A204.1 (cell line): ENCODE measurements around the gene LYRM4.

Source experiments
- FAIRE-seq: peaks from 2 replicates; lab custom pipeline; 2012; peaks lifted over from hg19 to GRCh38; lab: Jason Lieb, UNC

LYRM4 gene

DNA sequence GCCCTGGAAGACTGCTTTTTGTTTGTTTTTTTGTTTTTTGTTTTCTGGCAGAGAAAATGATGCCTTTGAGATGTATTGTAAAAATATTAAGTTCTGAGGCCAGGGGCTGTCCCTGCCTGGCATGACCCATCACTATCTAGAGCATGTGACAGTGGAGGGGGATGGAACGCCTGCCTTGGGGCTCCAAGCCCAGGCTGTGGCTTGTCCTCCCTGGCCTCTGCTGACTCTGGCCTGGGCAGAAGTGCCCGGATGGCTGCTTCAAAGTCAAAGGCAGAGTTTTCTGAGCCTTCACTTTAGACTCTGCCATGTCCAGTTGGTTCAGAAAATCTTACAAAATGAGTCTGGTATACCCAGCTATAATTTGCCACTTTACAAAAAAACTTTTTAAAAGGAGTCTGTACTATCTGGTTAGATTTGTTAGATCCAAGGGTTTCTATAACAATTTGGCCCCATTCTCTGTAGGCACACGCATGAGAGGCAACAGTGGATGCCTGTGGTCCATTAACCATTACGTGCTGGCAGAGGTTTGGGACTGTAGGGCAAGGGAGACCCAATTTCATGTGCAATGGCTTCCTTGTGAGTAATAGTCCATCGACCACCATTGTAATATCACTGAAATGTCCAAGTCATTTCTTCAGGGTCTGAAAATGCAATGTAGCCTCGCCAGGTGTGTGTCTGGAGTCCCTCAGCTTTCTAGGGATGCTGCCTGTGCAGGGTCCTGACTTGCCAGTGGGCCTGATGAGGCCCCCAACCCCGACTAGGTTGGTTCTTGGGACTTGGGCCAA, 167.3 kb downstream of the LYRM4 start:
- FAIRE-seq, result no peak

DNA sequence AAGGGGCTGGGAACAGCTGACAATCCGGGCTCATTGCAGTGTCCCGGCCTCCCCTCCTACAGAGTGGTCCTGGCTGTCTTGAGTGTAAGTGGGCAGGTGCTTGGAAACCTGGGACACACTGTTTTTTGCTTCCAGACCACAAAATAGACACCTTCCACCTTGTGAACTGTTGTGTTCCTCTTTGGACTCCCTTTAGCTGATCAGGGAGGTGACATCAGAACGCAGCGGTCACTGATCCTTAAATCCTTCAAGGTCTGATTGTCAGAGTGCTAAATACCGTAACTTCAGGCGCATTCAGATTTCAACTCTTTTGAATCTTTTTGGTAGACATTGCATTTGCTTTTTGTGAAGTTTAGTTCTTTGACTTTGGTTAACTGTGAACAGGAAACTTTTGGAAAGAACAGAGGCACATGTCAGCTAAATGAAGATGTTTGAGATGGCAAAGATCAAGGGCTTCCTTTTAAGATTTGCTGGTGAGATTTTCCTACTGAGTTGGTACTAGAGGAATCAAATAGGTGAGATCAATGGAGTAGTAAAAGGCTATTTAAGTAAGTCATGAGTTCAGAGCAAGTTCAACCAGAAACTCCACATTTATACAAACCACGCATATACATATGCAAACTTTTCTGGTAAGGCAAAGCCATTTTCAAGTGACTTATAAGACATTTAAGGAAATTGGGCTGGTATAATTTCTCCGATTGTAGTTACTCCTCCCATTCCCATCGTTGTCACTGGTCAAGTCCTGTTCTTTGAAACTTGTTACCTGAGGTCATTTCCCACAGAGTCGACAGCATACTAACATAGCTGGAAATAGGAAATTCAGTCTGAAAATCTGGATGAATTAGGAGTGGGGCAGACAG, 169.3 kb downstream of the LYRM4 start:
- no peak for FAIRE-seq

DNA sequence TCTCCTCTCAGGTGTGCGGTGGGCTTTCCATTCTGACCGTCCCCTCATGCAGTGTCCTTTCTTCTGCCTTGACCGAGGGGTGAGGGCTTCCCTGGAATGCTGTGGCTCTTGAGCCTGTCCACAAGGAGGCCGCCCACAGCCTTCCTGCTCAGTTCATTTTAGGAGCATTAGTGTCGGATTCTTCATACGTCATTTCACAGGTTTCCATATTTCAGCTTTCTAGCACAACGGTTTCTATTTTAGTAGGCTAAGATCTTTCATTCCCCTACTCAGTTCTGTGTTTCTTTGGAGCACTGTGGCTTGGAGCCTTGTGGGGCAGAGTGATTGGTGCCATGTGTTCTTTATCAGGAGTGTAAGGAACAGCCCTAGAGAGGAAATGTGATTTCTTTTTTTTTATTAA, 170.1 kb downstream of the LYRM4 start:
- FAIRE-seq, result no peak

DNA sequence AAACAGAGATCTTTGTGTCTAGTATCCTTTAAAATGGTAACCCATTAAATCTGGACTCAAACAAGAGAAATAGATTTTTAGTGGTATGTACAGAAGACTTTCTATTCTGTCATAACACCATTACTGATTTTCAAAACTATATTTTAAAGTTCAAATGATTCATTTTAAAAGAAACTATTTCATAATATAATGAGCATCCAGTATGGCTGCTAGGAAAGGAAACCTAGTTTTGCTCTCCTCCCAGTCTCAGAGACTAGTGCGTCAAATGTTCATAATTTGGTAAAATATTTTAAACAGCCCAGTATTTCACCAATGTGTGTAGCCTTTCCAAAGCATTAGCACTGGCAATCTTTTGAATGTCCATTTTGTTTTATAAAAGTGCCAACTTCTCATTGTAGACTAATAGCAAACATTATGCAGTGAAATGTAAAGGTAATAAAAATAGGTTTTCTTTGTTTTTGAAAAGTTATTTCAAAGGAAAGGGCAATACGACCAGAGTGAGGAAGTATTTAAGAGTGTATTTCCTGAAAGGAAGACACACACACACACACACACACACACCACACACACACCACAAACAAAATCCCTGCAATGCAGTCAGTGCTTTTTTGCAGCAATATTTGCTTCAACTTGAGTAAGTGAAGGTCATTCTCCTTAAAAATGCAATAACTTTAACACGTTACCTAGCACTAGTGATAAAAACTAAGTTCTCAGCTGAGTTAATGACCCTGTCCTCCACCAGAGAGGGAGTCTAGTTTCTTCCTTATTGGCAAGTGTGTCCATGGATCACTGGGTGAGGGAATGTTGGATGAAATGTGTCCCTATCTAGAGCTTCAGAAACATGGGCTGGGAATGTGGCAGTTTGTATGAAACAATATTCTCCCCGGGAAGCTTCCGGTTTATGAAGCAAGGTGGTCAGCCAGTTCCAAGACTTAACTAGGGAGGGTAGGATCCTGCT, 171.0 kb downstream of the LYRM4 start:
- no peak for FAIRE-seq

DNA sequence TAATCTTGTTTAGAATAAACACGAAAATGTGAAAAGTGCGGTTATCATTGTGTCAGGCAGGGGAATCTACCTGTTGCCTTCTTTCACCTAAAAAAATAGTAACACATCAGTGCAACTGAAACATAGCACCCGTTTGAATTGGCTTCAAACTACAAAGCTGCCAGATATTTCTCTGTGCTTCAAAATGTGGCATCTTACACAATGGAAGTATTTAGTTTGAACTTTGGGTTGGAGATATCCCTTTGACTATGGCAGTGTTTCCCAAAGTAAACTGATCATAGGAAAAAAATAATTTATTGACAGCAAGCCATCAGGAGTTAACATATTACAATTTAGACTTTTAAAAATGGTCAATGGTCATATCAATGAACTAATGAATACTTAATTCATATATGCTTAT, 172.0 kb downstream of the LYRM4 start:
- no peak for FAIRE-seq

DNA sequence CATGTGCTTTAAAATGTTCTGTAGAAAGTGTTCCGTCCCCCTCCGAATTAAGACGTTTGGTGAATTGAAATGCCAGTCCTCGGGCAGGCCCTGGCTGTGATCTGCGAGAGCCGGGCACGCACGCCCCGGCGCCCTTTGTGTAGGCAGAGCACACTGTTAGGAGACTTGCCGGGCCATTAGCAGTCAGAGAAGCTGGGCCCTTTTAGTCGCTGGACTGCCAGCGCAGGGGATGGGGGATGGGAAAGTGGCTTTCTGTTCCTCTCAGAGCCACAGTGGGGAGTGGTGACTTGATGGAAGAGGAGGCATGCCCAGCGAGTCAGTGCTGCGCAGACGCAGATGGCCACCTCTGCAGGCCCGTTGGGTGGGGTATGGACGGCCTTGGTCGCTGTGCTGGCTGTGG, 173.4 kb downstream of the LYRM4 start:
- no peak for FAIRE-seq

DNA sequence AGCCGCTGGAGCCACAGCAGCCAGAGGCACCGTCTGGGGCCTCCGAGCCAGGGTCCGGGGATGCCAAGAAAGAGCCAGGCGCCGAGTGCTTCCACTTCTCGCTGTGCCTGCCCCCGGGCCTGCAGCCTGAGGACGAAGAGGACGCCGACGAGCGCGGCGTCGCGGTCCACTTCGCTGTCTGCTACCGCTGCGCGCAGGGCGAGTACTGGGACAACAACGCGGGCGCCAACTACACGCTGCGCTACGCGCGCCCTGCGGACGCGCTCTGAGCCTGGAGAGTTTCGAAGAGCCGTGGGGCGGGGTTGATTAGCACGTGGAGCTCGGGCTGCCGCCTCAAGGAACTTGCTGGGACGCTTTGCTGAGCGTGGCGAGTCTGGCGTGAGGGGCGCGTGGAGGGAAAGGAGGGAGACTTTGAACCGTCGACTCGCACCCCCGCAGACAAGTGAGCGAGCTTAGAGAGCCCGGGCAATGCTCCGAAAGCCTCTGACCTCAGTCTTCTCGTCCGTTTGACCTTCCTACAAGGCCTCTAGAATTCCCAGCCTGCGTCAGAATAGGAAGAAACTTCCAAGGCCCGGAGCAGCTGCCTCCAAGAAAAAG, 174.4 kb downstream of the LYRM4 start:
- no peak for FAIRE-seq

DNA sequence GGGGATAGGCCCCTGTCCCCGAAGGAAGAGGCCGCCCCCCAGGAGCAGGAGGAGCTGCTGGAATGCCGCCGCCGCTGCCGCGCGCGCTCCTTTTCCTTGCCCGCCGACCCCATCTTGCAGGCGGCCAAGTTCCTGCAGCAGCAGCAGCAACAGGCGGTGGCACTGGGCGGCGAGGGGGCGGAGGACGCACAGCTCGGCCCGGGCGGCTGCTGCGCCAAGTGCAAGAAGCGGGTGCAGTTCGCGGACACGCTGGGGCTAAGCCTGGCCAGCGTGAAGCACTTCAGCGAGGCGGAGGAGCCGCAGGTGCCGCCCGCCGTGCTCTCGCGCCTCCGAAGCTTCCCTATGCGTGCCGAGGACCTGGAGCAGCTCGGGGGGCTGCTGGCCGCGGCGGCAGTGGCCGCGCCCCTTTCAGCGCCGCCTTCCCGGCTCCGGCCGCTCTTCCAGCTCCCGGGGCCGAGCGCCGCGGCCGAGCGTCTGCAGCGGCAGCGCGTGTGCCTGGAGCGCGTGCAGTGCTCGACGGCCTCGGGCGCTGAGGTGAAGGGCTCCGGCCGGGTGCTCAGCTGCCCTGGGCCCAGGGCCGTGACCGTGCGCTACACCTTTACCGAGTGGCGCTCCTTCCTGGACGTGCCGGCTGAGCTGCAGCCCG, 175.0 kb downstream of the LYRM4 start:
- no peak for FAIRE-seq

DNA sequence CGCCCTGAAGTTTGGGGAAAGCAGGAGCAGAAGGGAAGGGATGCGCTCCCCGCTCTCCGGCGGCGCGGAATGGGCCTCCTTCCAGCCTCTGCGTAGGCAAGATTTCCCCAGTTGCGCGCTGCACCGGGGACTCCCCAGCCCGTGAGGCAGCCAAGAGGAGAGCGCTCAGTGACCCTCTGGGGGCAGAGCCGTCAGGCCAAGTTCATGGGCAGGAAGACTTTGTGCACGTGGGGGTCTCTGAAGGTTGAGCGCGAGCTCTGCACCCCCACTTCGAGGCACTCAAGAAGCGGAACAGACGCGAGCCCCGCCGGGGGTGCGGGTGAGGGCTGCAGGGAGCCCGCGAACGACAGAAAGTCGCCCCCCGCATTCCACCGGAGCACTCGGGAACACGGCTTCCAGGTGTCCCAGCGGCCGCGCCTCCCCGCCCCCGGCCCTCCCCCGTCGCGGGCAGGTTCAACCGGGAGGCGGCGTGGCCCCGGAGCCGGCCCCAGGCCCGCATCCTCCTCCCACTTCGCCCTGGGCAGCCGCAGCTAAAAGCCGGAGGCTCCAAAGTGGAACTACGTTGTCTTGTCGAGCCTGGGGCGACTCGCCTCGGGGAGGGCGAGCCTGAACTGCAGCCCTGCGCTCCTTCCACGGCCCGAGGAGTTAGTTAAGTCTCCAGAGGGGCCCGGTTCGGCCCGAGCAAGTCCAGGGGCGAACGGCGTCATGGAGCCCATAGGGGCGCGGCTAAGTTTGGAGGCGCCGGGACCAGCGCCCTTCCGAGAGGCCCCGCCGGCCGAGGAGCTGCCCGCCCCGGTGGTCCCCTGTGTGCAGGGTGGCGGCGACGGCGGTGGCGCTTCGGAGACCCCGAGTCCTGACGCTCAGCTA, 175.7 kb downstream of the LYRM4 start, which contains the start of gene PPP1R3G:
Gene PPP1R3G, plus strand, starts transcription at position 561 of the 867 bp plus-strand sequence. Its CDS starts 145 bp downstream, at position 706.
- FAIRE-seq, result no peak

DNA sequence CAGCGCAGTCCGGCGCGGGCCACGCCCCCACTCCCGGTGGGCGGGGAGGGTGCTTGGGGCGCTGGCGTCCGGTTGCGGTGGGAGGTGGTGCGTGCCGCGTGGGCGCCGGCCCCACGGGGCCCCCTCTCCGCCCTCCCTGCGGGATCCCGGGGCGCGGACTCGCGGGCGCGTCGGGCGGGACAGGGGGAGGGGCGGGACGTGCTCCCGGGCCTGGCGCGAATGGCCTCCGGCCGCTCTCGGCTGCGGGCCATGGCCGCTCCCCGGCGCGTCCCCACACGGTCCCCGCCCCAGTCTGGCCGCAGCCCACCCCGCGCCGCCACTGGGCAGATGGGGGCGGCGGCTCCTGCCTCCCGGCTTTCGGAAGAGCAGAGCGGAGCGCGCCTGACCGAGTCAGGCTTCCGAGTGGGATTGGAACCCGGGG, 176.4 kb downstream of the LYRM4 start:
- FAIRE-seq, result no peak

DNA sequence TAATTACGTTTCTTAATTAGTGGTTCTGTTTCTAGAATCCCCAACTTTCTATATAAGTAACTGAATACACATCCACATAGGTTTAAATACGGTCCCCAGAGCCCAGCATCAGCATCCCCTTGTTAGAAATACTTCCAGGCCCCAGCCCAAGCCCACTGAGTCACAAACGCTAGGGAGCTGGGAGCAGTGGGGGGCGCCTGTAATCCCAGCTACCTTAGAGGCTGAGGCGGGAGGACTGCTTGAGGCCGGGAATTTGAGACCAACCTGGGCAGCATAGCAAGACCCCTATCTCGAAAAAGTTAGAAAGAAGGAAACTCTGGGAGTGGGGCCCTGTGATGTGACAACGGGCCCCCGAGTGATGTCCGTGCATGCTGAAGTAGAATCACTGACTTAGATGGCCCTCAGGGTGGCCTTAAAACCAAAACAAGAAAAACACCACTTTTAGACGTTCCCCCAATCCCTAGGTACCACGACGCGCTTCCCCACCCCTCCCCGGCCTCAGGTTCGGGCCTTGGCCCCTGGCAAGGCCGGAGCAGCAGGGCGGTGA, 176.9 kb downstream of the LYRM4 start:
- FAIRE-seq, result no peak

DNA sequence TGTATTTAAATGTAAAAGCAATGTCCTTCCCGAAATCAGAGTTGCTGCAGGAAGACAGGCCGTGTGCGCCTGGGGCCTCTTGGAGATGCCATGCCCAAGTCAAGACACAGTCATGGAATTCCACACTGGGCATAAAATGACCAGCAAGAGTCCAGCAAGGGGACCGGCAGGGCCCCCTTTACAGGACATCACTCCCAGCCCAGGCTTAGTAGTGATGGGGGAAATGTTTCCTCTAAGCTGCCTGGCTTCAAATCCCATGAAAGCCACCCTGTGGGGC, 177.5 kb downstream of the LYRM4 start:
- no peak for FAIRE-seq

DNA sequence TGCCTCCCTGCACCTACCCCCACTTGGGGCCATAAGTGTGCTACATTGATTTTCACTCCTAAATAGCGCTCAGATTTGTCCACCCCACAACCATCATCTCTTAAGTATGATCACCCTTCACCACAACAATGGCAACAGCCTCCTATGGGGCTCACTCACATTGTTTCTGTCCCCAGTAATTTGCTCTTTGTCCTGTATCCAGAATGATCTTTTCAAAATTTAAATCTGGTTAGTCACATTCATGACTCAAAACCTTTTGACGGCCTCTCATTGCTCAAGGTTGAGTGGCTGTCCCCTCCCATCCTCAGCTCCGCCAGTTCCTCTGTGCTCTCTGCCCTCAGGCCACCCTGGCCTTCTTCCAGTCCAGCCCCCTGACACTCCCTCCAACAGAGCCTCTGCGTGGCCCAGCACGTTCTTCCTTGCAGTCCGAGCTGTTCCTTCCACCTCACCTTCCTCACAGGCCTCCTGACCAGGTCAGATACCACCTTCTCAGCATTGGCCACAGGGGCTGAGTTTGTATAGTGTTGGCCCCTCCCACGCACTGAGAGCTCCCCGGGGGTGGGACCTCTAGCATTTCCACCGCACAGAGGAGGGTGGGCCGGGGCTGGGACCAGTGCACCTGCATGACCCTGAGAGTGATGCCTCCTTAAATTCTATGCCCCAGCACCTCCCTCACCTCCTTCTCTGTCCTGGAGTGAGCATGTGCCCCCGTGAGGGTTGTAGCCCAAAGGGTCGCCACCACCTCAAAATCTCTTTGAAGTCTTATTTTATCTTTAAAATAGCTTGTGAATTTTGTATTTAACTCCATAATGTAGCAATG, 178.1 kb downstream of the LYRM4 start:
- no peak for FAIRE-seq

DNA sequence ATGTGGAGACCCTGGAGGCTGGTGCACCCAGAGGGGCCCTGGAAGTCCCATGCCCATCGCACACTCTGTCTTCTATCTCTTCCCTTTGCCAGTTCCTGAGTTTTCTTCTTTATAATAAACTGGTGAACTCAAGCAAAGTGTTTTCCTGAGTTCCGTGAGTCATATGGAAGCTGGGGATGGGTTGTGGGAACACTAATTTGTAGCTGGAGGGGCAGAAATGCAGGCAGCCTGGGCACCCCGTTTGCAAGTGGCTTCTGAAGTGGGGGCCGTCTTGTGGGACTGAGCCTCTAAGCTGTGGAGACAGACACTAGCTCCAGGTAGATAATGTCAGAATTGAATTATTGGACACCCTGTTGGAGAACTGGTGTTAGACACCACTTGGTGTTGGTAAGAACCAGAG, 178.8 kb downstream of the LYRM4 start:
- FAIRE-seq, result no peak

DNA sequence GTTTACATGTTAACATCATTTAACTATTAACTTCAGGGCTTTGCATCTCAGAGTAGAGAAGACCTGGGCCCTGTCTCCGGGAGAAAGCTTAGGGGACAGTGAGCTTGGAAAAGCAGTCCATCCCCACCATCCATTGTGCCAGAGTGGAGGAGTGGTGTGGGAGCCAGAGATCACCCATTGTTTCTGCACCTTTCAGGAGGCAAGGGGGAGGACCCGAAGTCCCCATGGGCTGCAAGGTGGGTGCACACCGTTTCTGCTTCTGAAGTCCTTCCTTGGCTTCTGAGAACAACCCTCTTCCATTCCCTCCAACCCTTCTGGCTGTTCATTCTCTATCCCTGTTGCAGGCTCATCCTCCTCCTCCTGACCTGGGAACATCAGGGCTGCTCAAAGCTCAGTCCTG, 179.6 kb downstream of the LYRM4 start:
- no peak for FAIRE-seq

DNA sequence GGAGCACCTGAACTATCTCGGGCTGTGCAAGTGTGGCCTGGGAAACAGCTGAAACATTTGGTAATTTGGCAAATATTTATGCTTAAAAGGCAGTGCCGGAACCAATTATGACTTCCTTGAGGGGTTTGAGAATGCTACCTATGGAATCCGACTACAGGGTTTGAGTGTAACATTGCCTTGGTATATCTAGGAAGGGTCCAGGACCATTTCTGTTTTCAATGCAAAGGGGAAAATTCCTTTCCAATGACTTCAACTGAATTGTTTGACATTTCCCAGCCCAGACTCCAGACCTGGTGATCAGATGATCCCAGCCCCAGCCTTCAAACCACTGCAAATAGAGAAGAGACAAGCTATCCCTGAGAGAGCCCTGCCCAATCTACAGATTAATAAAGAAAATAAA, 180.2 kb downstream of the LYRM4 start:
- no peak for FAIRE-seq

DNA sequence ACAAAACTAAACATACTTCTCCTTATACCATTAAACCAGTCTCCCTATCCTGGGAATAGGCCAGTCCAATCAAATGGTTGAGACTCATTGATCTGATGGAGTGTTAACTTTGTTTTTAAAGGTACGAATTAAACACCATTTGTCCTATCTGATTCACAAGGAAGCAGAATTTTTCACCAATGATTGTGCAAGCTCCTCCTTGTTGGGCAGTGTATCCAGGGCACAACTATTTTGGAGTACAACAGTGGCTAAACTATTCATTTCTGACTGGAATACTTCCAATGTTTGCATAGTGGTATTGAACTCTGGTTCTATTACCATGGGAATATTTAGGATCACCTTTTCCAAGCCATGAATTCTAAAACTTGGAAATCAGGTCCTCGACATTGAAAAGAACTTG, 181.1 kb downstream of the LYRM4 start:
- no peak for FAIRE-seq

DNA sequence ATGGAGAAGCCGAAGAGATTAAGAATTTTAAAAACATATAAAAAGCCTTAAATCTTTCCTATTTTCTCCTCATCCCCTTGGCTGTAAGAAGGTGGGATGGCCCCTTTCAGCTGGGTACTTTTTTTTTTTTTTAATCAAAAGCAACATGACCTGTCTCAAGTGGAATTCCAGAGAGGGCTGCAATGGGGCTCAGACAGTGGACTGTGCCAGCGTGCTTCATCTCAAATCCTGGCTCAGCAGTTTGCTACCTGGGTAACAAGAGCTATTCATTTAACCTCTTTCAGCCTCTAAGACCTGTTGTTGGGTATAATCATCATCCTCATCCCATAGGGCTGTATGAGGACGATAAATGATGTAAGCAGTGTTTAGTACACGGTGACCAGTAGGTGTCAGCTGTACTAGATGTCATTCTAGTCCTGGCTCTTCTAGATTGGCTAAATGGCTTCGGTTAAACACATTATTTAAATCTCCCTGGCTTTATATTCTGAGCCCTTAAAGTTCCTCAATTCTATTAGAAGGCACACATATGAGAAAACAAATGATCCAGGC, 182.6 kb downstream of the LYRM4 start:
- no peak for FAIRE-seq

DNA sequence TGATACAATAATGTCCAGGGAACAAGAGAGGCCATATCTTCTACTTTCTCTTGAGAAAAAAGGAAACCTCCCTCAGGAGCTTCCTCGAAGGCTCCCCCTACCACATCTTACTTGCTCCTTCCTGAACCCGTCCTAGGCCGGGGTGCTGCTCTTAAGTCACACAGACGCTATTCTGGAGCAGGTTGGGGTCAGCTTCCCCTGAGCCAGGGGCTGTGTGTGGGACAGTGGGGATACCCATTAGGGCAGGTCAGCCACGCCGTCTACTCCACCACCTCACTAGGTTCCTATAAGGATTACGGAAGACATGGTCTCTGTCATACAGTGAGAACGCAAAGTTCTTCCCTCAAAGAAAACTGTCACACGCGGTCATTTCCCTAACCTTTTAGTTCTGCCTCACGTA, 183.8 kb downstream of the LYRM4 start:
- FAIRE-seq, result no peak
